ENCODE measurements around the gene TGFA.

The TGFA gene

GRCh38 chr2:70553584-70554337, at the start of gene TGFA:
TSS of gene TGFA (minus strand) at chr2:70553826. CDS start at chr2:70553767, 59 bp downstream.
- H3K4me3 ChIP-seq (replicated peaks; ENCODE audit: low read depth, low read length), result peak within 1 kb of the TSS; percentile 45
- peak; percentile 43 for TF ChIP-seq CTCF (IDR thresholded peaks at IDR 0.05; ENCODE audit: low read length, missing control alignments)
- DNase-seq (ENCODE audit: low read depth), result peak; percentile 27

GRCh38 chr2:70603066-70603465, 49.4 kb upstream of the TGFA start:
- DNase-seq (ENCODE audit: low read depth), result no peak
- no peak overlapping the region for H3K4me3 ChIP-seq (replicated peaks; ENCODE audit: low read depth, low read length)
- no peak for TF ChIP-seq CTCF (IDR thresholded peaks at IDR 0.05; ENCODE audit: low read length, missing control alignments)

GRCh38 chr2:70598197-70598596, 44.6 kb upstream of the TGFA start:
- no peak for TF ChIP-seq CTCF (IDR thresholded peaks at IDR 0.05; ENCODE audit: low read length, missing control alignments)
- no peak for DNase-seq (ENCODE audit: low read depth)
- H3K4me3 ChIP-seq (replicated peaks; ENCODE audit: low read depth, low read length), result no peak overlapping the region

- no peak for DNase-seq (ENCODE audit: low read depth)
- no peak overlapping the region for H3K4me3 ChIP-seq (replicated peaks; ENCODE audit: low read depth, low read length)
- no peak for TF ChIP-seq CTCF (IDR thresholded peaks at IDR 0.05; ENCODE audit: low read length, missing control alignments)
These were observed 43.1 kb upstream of the TGFA start for GRCh38 chr2:70596739-70597138.

GRCh38 chr2:70596293-70596692, 42.7 kb upstream of the TGFA start:
- DNase-seq (ENCODE audit: low read depth), result no peak
- no peak for TF ChIP-seq CTCF (IDR thresholded peaks at IDR 0.05; ENCODE audit: low read length, missing control alignments)

GRCh38 chr2:70583091-70583490, 29.5 kb upstream of the TGFA start:
- H3K4me3 ChIP-seq (replicated peaks; ENCODE audit: low read depth, low read length), result no peak overlapping the region
- no peak for DNase-seq (ENCODE audit: low read depth)
- TF ChIP-seq CTCF (IDR thresholded peaks at IDR 0.05; ENCODE audit: low read length, missing control alignments), result no peak

More at GRCh38 chr2:70596293-70596692, 42.7 kb upstream of the TGFA start:
- H3K4me3 ChIP-seq (replicated peaks; ENCODE audit: low read depth, low read length), result no peak overlapping the region

- H3K4me3 ChIP-seq (replicated peaks; ENCODE audit: low read depth, low read length), result no peak overlapping the region
- TF ChIP-seq CTCF (IDR thresholded peaks at IDR 0.05; ENCODE audit: low read length, missing control alignments), result no peak
- DNase-seq (ENCODE audit: low read depth), result no peak
These were observed 26.7 kb upstream of the TGFA start for GRCh38 chr2:70580352-70580751.

Measured in fibroblast of pulmonary artery (primary cell).